Upper lobe of left lung (tissue), 4 donors: ENCODE data around the gene AP3S2.

Experiments
- CTCF ChIP-seq, 6 experiments: fragments of 450-650 bp in 4 of 6; fragments of 200-600 bp in 2 of 6; sonication (generic) in 2 of 6; IDR thresholded peaks; one replicate each; pipeline ENCODE4 v1.5.1; 2016 to 2019; ENCODE audit warnings: antibody characterized with exemption in 6 of 6
- POLR2A ChIP-seq, 4 donors: fragments of 450-650 bp; IDR thresholded peaks; one replicate each; pipeline ENCODE4 v1.5.1; 2016 to 2017; ENCODE audit warnings: antibody characterized with exemption in 4 of 4, mild to moderate bottlenecking in 2 of 4

DNA sequence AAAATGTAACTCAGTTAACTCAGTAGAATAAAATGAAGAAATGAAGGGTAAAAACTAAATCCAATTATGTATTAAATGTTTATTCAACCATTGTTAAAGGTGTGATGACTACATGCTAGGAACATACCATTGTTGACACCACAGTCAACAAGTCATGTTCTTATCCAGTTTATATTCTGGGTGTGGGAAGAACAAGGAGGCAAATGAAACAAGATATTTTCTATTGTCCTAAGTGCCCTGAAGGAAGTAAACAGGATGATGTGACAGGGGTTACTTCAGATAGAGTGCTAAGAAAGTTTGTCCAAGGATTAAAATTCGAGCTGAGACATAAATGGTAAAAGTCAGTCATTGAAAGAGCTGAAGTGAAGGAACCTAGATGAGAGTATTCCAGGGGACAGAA is 13.1 kb downstream of the AP3S2 start:
- TF ChIP-seq CTCF (IDR thresholded peaks at IDR 0.05): no peak
- no peak for TF ChIP-seq POLR2A (IDR thresholded peaks at IDR 0.05)
